GM21825 (cell line): ENCODE data around the gene CCND1.

Experiments
- ATAC-seq: cut with Tn5 transposase; IDR thresholded peaks from one replicate; pipeline ENCODE4 v1.9.1; 2021; ENCODE audit warnings: mild to moderate bottlenecking, moderate library complexity; ENCODE audit not compliant: unreplicated experiment

Gene CCND1

DNA sequence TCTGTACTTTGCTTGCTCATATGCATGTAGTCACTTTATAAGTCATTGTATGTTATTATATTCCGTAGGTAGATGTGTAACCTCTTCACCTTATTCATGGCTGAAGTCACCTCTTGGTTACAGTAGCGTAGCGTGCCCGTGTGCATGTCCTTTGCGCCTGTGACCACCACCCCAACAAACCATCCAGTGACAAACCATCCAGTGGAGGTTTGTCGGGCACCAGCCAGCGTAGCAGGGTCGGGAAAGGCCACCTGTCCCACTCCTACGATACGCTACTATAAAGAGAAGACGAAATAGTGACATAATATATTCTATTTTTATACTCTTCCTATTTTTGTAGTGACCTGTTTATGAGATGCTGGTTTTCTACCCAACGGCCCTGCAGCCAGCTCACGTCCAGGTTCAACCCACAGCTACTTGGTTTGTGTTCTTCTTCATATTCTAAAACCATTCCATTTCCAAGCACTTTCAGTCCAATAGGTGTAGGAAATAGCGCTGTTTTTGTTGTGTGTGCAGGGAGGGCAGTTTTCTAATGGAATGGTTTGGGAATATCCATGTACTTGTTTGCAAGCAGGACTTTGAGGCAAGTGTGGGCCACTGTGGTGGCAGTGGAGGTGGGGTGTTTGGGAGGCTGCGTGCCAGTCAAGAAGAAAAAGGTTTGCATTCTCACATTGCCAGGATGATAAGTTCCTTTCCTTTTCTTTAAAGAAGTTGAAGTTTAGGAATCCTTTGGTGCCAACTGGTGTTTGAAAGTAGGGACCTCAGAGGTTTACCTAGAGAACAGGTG is 11.1 kb downstream of the CCND1 start:
- ATAC-seq = no peak

DNA sequence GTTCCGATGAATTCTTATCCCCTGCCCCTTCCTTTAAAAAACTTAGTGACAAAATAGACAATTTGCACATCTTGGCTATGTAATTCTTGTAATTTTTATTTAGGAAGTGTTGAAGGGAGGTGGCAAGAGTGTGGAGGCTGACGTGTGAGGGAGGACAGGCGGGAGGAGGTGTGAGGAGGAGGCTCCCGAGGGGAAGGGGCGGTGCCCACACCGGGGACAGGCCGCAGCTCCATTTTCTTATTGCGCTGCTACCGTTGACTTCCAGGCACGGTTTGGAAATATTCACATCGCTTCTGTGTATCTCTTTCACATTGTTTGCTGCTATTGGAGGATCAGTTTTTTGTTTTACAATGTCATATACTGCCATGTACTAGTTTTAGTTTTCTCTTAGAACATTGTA is 12.0 kb downstream of the CCND1 start:
- ATAC-seq = no peak

DNA sequence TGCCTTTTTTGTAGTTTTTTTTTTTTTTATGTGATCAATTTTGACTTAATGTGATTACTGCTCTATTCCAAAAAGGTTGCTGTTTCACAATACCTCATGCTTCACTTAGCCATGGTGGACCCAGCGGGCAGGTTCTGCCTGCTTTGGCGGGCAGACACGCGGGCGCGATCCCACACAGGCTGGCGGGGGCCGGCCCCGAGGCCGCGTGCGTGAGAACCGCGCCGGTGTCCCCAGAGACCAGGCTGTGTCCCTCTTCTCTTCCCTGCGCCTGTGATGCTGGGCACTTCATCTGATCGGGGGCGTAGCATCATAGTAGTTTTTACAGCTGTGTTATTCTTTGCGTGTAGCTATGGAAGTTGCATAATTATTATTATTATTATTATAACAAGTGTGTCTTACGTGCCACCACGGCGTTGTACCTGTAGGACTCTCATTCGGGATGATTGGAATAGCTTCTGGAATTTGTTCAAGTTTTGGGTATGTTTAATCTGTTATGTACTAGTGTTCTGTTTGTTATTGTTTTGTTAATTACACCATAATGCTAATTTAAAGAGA is 12.5 kb downstream of the CCND1 start:
- no peak for ATAC-seq

DNA sequence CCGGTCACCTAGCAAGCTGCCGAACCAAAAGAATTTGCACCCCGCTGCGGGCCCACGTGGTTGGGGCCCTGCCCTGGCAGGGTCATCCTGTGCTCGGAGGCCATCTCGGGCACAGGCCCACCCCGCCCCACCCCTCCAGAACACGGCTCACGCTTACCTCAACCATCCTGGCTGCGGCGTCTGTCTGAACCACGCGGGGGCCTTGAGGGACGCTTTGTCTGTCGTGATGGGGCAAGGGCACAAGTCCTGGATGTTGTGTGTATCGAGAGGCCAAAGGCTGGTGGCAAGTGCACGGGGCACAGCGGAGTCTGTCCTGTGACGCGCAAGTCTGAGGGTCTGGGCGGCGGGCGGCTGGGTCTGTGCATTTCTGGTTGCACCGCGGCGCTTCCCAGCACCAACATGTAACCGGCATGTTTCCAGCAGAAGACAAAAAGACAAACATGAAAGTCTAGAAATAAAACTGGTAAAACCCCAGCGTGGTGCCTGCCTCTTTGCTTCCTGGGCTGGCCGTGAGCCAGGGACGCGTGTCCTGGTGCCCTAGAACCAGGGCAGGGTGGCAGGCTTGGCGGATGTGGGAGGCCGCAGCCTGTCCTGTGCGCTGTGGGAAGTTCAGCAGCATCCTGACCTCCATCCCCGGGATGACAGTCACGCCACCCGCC is 13.2 kb downstream of the CCND1 start:
- no peak for ATAC-seq

DNA sequence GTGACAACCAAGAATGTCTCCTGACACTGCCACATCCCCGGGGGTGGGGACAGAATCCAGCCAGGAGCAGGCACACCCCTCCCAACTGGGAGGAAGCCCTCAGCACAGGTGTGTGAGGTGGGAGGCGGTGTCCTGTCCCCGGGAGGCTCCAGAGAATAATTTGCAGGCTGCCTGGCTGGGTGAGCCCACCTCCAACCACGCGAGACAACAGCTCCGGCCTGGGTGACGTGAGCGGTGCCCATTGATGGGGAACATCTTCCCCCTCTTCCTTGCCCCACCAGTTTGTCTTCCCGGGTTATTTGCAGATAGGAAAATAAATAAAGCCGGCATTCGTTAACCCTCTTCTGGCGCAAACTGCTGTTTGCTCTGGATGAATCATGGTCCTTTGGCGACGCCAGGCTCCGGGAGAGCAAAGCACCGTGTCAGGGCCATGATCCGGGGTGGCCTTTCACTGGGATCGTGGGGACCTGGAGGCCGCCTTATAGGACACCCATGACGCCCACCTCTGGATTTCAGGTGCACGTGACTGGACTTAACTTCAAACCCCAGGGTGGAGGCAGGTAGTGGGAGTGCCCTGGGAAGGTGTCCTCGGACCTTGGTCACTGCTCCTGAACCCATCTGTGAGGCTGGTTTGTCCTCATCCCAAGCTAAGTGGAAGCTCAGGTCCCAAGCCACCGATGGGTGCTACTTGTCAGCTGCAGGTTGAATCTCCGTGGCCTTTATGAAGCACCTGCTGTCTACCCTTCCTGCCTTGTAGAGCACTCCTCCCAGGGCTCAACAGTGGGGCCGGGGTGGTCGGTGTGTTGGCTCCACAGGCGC is 13.9 kb downstream of the CCND1 start:
- ATAC-seq = no peak

DNA sequence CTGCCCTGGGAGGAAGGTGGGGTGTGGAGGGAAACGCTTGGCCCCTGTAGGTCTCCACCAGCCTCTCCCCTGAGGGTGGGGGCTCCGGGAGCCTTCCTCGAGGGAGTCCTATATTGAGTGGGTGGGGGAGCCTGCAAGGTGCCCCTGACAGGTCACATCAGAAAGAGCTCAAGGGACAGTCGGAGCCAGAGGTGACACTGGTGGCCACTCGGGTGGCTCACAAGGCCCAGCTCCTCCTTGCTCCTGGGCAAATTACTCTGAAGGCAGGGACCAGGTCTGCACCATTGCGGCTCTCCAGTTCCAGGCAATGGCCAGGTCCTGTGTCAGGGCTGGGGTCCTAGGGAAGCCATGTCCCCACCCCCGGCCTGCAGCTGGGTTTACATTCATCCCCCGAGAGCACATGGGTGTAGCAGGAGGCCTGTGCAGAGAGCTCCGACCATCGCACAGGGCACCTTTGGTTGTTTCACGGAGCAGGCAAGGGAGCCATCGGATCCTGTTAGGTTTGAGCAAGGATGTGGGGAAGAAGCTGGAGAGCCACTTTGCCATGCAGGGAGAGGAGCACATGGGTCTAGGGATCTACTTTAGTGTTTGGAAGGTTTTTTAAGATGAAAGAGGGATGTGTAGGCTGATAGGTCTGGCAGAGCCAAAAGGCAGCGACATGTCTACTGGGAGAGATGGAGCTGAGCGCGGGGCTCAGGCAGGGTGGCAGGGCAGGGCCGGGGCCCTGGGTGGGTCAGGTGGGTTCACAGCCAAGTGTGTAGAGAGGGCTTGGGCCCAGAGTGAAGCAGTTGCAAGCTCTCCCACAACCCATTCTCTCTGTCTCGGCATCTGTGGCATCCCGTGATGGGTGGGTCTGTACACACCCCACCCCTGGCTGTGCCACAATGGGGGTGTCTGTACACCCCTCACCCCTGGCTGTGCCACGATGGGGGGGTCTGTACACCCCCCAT is 14.8 kb downstream of the CCND1 start:
- ATAC-seq = no peak

DNA sequence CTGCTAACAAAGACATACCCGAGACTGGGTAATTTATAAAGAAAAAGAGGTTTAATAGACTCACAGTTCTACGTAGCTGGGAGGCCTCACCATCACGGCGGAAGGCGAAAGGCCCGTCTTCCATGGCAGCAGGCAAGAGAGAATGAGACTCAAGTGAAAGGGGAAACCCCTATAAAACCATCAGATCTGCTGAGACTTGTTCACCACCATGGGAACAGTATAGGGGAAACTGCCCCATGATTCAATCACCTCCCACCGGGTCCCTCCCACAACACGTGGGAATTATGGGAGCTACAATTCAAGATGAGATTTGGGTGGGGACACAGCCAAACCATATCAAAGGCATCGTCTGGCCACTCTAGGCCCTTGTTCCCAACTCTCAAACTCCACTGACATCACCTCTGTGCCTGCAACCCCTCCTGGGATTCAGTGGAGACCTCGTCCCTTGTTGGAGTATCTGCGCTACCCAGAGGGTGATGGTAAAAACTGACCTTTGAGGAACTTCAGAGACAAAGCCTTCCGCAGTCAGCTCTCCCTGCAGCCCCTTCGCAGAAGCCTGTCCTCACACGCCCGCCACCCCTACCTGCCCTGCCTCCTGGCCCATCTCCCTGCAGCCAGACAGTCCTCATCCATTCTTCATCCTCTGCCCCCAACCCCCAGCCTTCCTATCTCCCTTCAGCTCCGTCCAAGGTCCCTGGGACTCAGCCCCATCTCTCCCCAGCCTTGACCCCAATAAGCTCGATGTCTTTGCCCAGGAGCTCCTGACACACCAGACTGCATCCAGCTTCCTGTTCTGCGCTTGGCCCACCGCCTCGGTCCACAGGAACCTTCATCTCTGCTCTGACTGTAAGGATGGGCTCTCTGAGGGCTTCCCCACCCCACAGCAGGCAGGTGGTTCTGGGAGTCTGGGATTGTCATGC is 15.8 kb downstream of the CCND1 start:
- ATAC-seq = no peak

DNA sequence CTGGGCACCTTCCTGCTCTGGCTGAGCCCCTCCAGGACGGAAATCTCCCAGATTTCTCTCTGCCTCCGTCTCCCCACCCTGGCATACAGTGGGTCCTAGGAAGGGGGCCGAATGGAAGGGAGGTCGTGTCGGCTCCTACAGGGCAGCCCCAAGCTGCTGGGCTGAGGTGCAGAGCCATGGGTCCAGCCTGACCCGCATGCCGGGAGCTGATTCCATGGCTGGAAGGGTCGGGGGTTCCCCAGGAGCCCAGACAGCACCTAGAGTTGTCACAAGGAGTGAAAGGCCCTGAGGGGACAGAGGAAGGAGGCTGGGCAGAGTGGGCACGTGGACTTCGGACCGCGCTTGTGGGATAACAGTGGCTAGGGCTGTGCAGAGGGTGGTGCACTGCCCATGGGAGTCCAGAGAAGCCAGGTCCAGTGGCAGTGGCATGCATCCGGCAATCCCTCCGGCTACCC is 16.5 kb downstream of the CCND1 start:
- no peak for ATAC-seq

DNA sequence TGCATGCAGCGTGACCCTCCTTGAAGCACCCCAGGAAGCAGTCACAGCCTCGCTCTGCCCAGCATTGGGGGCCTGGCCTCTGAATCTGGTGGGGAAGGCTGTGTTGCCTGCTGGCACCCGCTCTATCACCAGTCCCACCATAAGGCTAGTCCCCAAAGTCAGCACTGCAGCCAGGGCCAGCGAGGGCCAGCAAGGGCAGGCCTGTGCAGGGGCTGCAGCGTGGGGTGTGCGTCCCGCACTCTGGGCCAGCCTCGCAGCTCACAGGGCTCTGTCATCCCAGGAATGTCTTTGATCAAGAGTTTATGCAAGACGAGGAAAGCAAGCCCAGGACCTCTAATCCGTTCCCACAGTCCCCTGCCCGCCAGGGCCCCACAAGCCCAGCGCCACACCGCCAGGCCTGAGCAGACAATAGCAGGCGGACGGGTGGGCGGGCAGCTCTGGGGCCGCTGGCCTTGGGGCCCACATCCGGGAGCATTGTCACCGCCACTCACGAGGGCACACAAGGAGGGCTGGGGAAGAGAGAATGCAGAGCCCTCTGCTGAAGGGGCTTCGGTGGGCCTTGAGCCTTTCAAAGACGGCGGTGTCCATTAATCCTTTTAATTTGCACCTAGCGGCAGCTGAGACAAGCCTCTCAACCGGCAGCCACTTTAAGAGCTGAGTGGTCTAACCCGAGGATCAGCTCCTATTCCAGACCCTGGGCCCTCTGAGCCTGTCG is 17.1 kb downstream of the CCND1 start:
- ATAC-seq = no peak

DNA sequence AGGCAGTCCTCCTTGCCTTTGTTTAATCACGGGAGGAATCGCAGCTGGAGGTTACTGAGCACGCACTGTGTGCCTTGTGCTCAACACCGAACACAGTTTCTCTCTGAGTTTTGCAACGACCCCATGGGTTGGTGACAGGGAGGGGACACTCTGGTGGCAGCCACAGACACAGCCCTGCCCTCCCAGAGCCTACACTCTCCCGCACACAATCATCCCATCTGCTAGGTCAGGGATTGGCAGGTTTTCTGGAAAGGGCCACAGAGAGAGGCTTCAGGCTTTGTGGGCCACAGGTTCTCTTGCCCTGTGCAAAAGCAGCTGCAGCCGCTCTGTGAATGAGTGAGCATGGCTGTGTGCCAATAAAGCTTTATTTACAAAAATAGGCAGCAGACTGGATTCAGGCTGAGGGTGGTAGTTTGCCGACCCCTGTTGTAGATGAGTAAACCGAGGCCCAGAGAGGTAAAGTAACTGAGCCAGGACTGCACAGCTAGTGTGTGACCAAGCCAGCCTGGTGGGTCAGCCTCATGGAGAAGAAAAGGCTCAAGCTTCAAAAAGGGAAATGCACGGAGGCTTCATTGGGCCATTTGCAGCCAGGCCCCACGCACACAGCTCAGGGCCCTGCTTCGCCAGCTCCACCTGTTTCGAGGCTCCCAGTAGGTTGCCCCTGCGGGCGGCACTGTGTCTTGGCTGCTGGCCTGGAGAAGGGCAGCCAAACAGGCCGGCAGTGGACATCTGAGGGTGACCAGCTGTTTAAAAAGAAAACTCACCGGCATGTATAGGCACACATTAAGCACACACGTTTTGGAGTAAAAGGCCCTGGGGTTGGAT is 17.9 kb downstream of the CCND1 start:
- no peak for ATAC-seq

DNA sequence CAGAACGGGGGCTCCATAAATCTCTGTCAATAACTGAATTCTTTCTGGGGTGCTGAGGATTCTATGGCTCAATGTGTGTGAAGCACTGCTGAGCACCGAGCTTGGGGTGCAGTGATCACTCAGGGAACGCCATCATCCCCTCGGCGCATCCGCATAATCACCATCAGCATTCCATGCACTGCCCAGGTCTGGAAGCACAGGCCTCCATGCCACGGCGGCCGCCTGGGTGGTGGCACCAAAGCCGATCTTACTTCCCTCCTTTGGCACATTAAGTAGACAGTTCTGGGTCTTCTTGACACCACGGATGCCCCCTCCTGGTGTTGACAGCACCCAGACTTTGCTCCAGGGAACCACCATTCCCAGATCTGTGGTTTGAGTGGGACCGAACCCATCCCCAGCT is 18.6 kb downstream of the CCND1 start:
- no peak for ATAC-seq

DNA sequence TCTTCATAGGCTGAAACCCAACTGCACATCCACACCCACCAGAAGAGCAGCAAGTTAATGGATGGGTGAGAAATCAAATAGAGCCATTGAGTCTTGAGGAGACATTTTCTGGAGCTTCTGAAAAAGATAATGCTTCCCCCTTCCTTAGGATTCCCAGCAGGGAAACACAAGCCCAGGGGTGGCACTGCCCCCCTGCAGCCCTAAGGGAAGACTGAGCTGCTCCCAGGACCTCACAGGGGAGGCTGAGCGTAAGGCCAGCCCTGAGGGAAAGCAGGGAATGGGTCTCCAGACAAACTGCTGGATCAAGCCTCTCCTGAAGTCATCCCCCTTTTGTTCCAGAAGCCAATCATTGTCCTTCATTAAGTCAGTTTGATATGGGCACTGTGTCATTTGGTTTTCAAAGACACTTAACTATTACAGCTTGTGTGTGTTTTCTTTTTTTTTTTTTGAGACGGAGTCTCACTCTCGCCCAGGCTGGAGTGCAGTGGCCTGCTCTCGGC is 19.1 kb downstream of the CCND1 start:
- ATAC-seq = no peak

DNA sequence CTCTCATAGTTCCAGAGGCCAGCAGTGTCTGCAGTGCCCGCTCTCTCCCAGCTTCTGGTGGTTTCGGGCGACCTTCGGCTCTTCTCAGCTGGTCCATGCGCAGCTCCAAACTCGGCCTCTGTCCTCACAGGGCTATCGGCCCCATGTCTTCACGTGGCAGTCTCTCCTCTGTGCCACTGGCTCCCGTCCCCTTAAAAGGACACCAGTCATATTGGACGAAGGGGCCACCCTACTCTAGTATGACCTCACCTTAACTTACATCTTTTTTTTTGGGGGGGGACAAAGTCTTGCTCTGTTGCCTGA is 20.4 kb downstream of the CCND1 start:
- ATAC-seq = no peak

DNA sequence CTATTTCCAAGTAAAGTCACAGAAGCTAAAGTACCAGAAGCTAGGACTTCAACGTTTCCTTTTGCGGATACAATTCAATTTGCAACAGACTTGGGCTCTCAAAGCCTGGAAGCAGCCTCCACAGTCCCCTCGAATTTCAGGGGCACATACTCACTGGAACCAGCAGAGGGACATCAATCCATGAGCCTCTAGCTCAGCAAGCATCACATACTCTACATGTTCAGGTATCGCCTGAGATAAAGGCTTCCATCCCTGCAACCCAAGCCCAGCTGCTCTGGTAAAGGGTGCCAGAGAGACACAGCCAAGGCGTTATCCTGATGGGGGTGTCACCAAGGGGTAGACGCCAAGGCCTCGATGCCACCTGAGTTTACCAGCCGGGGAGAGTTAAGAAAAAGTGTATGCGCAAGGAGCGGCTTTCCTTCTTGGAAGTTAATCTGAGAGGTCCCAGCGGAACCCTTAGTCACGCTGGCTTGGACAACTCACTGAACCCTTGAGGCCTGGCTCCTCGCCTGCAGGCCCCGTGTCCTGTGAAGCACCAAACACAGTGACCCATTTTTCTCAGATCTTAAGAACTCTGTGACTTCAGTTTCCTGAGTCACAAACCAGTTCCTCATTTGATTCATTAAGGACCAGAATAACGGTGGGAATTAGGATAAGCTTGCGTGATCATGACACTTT is 21.2 kb downstream of the CCND1 start:
- ATAC-seq = no peak

DNA sequence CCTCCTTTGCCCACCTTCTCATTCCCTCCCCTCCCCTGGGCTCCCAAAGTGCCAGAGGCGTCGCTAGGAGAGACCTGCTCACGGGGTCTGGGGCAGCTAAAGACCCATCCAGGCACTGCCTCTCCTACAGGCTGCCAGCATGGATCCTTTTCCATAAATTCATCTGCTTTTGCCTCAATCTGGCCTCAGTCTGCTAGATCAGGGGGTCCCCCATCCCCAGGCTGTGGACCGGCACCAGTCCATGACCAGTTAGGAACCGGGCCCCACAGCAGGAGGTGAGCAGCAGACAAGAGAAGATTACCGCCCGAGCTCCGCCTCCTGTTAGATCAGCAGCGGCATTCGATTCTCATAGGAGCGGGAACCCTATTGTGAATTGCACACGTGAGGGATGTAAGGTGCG is 21.9 kb downstream of the CCND1 start:
- no peak for ATAC-seq

DNA sequence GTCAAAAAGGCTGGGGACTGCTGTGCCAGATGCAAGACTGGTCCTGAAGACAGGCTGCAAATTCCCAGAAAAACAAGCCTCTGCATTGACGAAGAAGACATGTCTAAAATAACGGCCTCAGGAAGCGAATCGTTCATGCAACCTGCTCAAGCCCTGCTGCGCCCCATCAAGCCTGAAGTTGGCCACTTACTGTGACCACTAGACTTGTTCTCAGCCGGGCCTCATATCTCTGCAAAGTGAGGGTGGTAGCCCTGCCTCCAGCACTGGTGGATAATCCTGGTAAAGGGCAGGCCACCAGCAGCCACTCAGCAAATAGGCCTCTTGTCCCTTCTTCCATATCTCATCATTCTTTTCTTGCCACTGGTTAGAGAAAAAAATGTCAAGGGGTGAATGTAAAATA is 22.4 kb downstream of the CCND1 start:
- ATAC-seq = no peak

DNA sequence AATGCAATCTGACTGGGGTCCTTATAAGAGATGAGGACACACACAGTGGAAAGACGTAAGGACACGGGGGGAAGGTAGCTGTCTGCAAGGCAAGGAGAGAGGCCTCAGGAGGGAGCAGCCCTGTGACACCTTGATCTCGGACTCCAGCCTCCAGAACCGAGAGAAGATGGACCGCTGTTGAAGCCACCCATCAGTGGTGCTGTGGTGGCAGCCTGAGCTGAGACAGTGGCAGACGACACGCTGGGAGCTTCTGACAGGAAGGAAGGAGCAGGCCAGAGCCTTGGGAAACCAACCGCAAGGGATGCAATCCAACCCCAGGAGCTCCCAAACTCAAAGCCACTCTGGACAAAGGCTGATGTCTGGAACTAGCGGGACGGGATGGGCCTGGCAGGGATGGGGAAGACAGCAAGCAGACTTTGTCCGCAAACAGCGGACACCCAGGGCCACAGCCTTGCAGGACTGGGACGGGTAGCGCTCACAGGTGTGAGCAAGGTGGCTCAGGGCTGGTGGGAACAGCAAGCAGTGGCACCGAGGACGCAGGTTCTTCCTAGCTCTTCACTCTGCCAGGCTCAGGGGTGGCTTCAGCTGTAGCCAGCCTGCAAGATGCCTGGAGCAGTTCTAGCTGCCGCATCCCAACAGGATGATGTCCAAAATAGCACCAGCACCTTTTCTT is 23.3 kb downstream of the CCND1 start:
- no peak for ATAC-seq
